ENCODE measurements around the gene INHBE. TPM values are rescaled to one million over a fixed set of nuclear protein-coding genes. Genes with fewer than 3 reads are reported as not detected.

Gene INHBE
- total RNA-seq, 1 experiment from 2014 or later, result 10.1 TPM

DNA sequence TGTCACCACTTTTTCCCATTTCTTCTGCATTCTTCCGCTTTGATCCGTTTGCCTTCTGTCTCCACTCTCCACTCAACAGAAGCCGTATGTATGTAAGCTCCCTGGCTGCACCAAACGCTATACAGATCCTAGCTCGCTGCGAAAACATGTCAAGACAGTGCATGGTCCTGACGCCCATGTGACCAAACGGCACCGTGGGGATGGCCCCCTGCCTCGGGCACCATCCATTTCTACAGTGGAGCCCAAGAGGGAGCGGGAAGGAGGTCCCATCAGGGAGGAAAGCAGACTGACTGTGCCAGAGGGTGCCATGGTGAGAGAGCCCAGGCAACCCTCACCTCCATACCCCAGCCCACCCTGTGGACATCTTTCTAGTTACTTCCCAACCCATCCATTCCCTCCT lies 12.8 kb downstream of the INHBE start:
- peaks cover 51% of the 10 kb centered on the region for H3K27me3 Mint-ChIP-seq (ENCODE audit: low read depth)

More for the DNA sequence above, 12.8 kb downstream of the INHBE start:
- no peak overlapping the region for H3K27ac ChIP-seq (ENCODE audit: insufficient read length, low read depth, low read length)
- H3K56ac ChIP-seq (ENCODE audit: insufficient read length, low read depth, low read length), result no peak overlapping the region
- H3K4me1 ChIP-seq (ENCODE audit: insufficient read depth, low read length), result no peaks in the 10 kb centered on the region
- no peaks in the 10 kb centered on the region for H3K23me2 ChIP-seq (ENCODE audit: insufficient read length, low read depth, low read length, poor library complexity, severe bottlenecking)
- no peaks in the 10 kb centered on the region for H3K79me2 ChIP-seq (ENCODE audit: insufficient read depth, low read length)
- H3K9ac ChIP-seq (ENCODE audit: extremely low read depth, insufficient read length, low read length), result no peak overlapping the region
- H3K27me3 ChIP-seq (ENCODE audit: insufficient read depth, low read length), result no peaks in the 10 kb centered on the region; the same call in 1 of the 2 replicates
- no peak overlapping the region for H3K4me3 Mint-ChIP-seq
- H2BK20ac ChIP-seq (ENCODE audit: low read depth, low read length, poor library complexity, severe bottlenecking), result no peak overlapping the region
- no peak overlapping the region for H4K91ac ChIP-seq (ENCODE audit: insufficient read length, low read depth, low read length)
- H3K4ac ChIP-seq (ENCODE audit: low read depth, low read length), result no peak overlapping the region
- H3T11ph ChIP-seq (ENCODE audit: low read length), result no peak overlapping the region
- H4K8ac ChIP-seq (replicated peaks; ENCODE audit: insufficient read length, low read depth, low read length), result no peak overlapping the region
- no peak overlapping the region for H3K14ac ChIP-seq (ENCODE audit: insufficient read depth, low read length)
- TF ChIP-seq, protein P1, sequence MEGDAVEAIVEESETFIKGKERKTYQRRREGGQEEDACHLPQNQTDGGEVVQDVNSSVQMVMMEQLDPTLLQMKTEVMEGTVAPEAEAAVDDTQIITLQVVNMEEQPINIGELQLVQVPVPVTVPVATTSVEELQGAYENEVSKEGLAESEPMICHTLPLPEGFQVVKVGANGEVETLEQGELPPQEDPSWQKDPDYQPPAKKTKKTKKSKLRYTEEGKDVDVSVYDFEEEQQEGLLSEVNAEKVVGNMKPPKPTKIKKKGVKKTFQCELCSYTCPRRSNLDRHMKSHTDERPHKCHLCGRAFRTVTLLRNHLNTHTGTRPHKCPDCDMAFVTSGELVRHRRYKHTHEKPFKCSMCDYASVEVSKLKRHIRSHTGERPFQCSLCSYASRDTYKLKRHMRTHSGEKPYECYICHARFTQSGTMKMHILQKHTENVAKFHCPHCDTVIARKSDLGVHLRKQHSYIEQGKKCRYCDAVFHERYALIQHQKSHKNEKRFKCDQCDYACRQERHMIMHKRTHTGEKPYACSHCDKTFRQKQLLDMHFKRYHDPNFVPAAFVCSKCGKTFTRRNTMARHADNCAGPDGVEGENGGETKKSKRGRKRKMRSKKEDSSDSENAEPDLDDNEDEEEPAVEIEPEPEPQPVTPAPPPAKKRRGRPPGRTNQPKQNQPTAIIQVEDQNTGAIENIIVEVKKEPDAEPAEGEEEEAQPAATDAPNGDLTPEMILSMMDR (conservative IDR thresholded peaks at IDR 0.05), result no peak
- H3K36me3 Mint-ChIP-seq (ENCODE audit: insufficient read depth in 1 of 3, low read depth in 3 of 3), result peaks cover 0 to 34% (median 19%) of the 10 kb centered on the region in 3 experiments
- no peak overlapping the region for H3K18ac ChIP-seq (ENCODE audit: insufficient read length, low read depth, low read length)
- peaks cover 5 to 7% of the 10 kb centered on the region in 2 experiments for H3K4me1 Mint-ChIP-seq
- DNase-seq, result peak; percentile 24
- H4K20me1 ChIP-seq (ENCODE audit: control insufficient read depth, insufficient read depth, insufficient read length), result no peaks in the 10 kb centered on the region
- H2AK5ac ChIP-seq (ENCODE audit: insufficient read length, low read length), result no peak overlapping the region
- no peaks in the 10 kb centered on the region for H3K9me3 Mint-ChIP-seq
- H3K4me2 ChIP-seq (ENCODE audit: insufficient read depth, insufficient read length, low read length), result no peak overlapping the region
- H2BK12ac ChIP-seq (ENCODE audit: insufficient read length, low read depth, low read length), result no peak overlapping the region
- no CpG with 5 or more reads among the region's 11 CpGs for WGBS (ENCODE audit: extremely low coverage, insufficient read length, low lambda C conversion rate)
- no peak overlapping the region for H2BK120ac ChIP-seq (ENCODE audit: low read depth, low read length, poor library complexity, severe bottlenecking)
- no peaks in the 10 kb centered on the region for H3K9me3 ChIP-seq (ENCODE audit: control insufficient read depth, low read depth, low read length)
- no peaks in the 10 kb centered on the region for H3K79me1 ChIP-seq (ENCODE audit: insufficient read depth, low read depth, low read length, poor library complexity, severe bottlenecking)
- no peak overlapping the region for H2AFZ ChIP-seq (ENCODE audit: low read length)
- no peak overlapping the region; a peak in 1 of 7 replicates for H3K27ac Mint-ChIP-seq
- no peak overlapping the region for H2BK5ac ChIP-seq (ENCODE audit: insufficient read length, low read length)
- H3K23ac ChIP-seq (ENCODE audit: insufficient read length, low read depth, low read length), result no peak overlapping the region
- no peak overlapping the region for H4K5ac ChIP-seq (ENCODE audit: insufficient read length, low read depth, low read length)
- H2BK15ac ChIP-seq (ENCODE audit: low read depth, low read length), result no peak overlapping the region

All from H9 (cell line).